Sigmoid colon (tissue), 7 donors: ENCODE measurements around the gene MXRA8. TPM values are rescaled to one million over a fixed set of nuclear protein-coding genes. Genes with fewer than 3 reads are reported as not detected.

Experiments used
- DNase-seq: peaks from one replicate; pipeline ENCODE4 v3.0.0-alpha.2; 2019
- H3K27ac ChIP-seq, 4 donors: fragments of 200-600 bp; sonication (generic); one replicate each; pipeline ENCODE4 v1.5.1; 2016 to 2019; ENCODE audit warnings: mild to moderate bottlenecking in 1 of 4
- H3K27me3 ChIP-seq, 3 donors: fragments of 200-600 bp; sonication (generic); one replicate each; pipeline ENCODE4 v1.5.1; 2019; ENCODE audit warnings: mild to moderate bottlenecking in 1 of 3
- H3K36me3 ChIP-seq, 4 donors: fragments of 200-600 bp; sonication (generic); one replicate each; pipeline ENCODE4 v1.5.1; 2016 to 2019
- H3K4me1 ChIP-seq, 4 donors: fragments of 200-600 bp; sonication (generic); one replicate each; pipeline ENCODE4 v1.5.1; 2017 to 2019
- H3K4me3 ChIP-seq, 4 donors: fragments of 200-600 bp; sonication (generic); one replicate each; pipeline ENCODE4 v1.5.1; 2017 to 2019; ENCODE audit warnings: mild to moderate bottlenecking in 2 of 4, moderate library complexity in 1 of 4
- H3K9me3 ChIP-seq, 4 donors: fragments of 200-600 bp in 3 of 4; sonication (generic) in 3 of 4; one replicate each; pipeline versions ENCODE4 v1.5.1 to v1.6.1; 2013 to 2019
- EP300 ChIP-seq, 4 donors: sonication (generic); formaldehyde crosslinking; IDR thresholded peaks; one replicate each; pipeline ENCODE4 v1.6.1; 2017; ENCODE audit warnings: antibody characterized with exemption in 4 of 4
- POLR2A ChIP-seq, 2 donors: fragments of 450-650 bp; IDR thresholded peaks; one replicate each; pipeline ENCODE4 v1.6.1; 2016; ENCODE audit warnings: antibody characterized with exemption in 2 of 2, mild to moderate bottlenecking in 2 of 2, moderate library complexity in 2 of 2
- POLR2AphosphoS5 ChIP-seq, 4 donors: sonication (generic); formaldehyde crosslinking; IDR thresholded peaks; one replicate each; pipeline ENCODE4 v1.6.1; 2017; ENCODE audit warnings: antibody characterized with exemption in 4 of 4
- WGBS, 2 donors: extraction: QIAGEN DNeasy Blood & Tissue Kit; methylation state at CpG; one replicate each; pipeline ENCODE4 v1.1.7; 2013; 5-methylcytosine and 5-hydroxymethylcytosine counted together
- intact Hi-C: fragments of 100-400 bp; cut with DNase I; formaldehyde crosslinking; loops from one replicate; pipeline ENCODE4 v1.15.1; 2023
- polyA plus RNA-seq, 3 donors: library from polyadenylated mRNA; stranded (reverse); fragments of 200-250 nt; gene quantifications; one replicate each; pipeline ENCODE4 v1.2.3, GENCODE V29; 2013
- total RNA-seq, 4 donors: library from RNA; depleted of rRNA; stranded (reverse); fragments of >200 nt; gene quantifications; one replicate each; pipeline ENCODE4 v1.1.0, GENCODE V29; 2016
- TF ChIP-seq, protein P1 (sequence below), 4 experiments: fragments of 450-650 bp in 3 of 4; fragments of 200-600 bp in 1 of 4; IDR thresholded peaks; one replicate each; pipeline ENCODE4 v1.5.1; 2016 to 2019; ENCODE audit warnings: antibody characterized with exemption in 4 of 4, mild to moderate bottlenecking in 3 of 4, moderate library complexity in 2 of 4
- donor health status: healthy with polysubstance abuse.
- donor health status: Bipolar disorder and iron deficiency.
- donor health status: healthy.

MXRA8 gene
- total and polyA plus RNA-seq, 7 donors: 2.8 to 234 (median 78.8) TPM

DNA sequence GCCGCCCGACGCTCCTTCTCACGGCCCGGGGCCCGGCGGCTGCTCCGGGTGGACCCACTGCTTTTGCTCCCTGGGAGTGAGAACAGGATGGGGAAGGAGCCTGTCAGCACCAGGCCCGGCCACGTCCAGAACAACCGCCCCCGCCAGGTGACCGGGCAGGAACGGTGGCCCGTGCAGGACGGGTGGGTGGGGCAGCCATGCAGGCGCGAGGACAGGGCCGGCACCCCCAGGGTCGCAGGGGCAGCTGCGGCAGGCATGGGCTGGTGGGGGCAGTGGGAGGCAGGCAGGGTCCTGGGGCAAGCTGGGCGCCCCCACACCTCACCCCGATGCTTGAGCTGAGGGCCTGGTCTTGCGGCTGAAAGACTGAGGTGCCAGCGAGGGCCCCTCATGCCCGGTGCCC lies 21.9 kb downstream of the MXRA8 start:
- intact Hi-C loops: no loop called here
- Histone ChIP-seq H3K4me3 (no peak overlapping the region), H3K36me3 (peaks cover 16 to 56% (median 31%) of the 10 kb centered on the region in 4 donors), H3K4me1 (no peaks in the 10 kb centered on the region), H3K27me3 (no peaks in the 10 kb centered on the region), H3K9me3 (no peaks in the 10 kb centered on the region), H3K27ac (no peak overlapping the region)
- TF ChIP-seq POLR2A (IDR thresholded peaks at IDR 0.05) (no peak), POLR2AphosphoS5 (IDR thresholded peaks at IDR 0.05) (no peak), EP300 (IDR thresholded peaks at IDR 0.05) (no peak)
- TF ChIP-seq, protein P1, sequence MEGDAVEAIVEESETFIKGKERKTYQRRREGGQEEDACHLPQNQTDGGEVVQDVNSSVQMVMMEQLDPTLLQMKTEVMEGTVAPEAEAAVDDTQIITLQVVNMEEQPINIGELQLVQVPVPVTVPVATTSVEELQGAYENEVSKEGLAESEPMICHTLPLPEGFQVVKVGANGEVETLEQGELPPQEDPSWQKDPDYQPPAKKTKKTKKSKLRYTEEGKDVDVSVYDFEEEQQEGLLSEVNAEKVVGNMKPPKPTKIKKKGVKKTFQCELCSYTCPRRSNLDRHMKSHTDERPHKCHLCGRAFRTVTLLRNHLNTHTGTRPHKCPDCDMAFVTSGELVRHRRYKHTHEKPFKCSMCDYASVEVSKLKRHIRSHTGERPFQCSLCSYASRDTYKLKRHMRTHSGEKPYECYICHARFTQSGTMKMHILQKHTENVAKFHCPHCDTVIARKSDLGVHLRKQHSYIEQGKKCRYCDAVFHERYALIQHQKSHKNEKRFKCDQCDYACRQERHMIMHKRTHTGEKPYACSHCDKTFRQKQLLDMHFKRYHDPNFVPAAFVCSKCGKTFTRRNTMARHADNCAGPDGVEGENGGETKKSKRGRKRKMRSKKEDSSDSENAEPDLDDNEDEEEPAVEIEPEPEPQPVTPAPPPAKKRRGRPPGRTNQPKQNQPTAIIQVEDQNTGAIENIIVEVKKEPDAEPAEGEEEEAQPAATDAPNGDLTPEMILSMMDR (IDR thresholded peaks at IDR 0.05): no peak
- WGBS, 2 donors: 91 to 92% methylated on average over 26 of the region's 26 CpGs
- DNase-seq: no peak

DNA sequence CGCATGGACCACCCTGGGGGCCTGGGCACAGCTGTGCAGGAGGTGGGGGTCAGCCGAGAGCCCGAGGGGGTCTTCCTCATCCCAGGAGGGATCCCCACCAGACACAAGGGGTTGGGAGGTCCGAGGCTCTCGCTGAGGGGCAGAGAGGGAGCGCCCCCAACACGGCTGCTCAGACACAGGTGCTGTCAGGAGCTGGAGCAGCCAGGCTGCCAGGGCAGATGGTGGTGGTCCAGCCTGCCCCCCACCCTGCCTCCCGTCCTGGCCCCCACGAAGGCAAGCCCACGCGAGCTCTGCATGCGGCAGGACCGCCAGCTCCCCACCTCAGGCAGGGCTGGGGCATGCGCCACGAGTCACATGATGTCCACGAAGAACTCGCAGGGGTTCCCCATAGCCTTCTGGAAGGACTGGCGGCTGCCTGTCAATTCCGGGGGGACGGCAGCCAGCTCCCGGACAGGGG lies 22.5 kb downstream of the MXRA8 start:
- H3K36me3 ChIP-seq: peaks cover 16 to 51% (median 27%) of the 10 kb centered on the region in 4 donors
- no peak overlapping the region for H3K4me3 ChIP-seq
- no peaks in the 10 kb centered on the region for H3K27me3 ChIP-seq
- peaks cover 0 to 4% (median 2%) of the 10 kb centered on the region in 4 donors for H3K4me1 ChIP-seq
- intact Hi-C loops: no loop called here
- TF ChIP-seq EP300 (IDR thresholded peaks at IDR 0.05) (no peak), POLR2A (IDR thresholded peaks at IDR 0.05) (no peak), POLR2AphosphoS5 (IDR thresholded peaks at IDR 0.05) (no peak)
- TF ChIP-seq, protein P1 (IDR thresholded peaks at IDR 0.05): no peak
- no peaks in the 10 kb centered on the region for H3K9me3 ChIP-seq
- WGBS, 2 donors: 89 to 91% methylated on average over 21 of the region's 21 CpGs
- no peak overlapping the region for H3K27ac ChIP-seq
- DNase-seq: no peak

DNA sequence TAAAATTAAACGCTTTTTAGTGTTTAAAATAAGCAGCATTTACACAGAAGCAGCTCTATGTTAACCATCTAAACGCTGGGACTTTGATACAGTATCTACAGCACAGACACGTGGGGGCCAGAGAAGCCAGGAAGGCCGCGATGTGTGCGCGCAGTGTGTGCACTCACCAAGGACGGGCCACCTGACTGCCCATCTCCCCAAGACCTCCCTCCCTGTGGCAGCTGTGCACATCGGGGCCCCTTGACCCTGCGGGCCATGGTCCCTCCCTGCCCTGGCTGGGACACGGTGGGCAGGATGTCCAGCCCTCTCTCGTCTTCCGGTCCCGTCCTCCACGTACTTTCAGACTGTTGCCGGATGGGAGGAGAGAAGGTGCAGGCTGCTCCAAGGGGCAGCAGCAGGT lies 23.1 kb downstream of the MXRA8 start:
- TF ChIP-seq EP300 (IDR thresholded peaks at IDR 0.05) (no peak), POLR2A (IDR thresholded peaks at IDR 0.05) (no peak), POLR2AphosphoS5 (IDR thresholded peaks at IDR 0.05) (no peak)
- TF ChIP-seq, protein P1 (IDR thresholded peaks at IDR 0.05): no peak
- Histone ChIP-seq H3K4me3 (no peak overlapping the region), H3K27me3 (no peaks in the 10 kb centered on the region), H3K4me1 (peaks cover 0 to 7% (median 6%) of the 10 kb centered on the region in 4 donors), H3K9me3 (no peaks in the 10 kb centered on the region), H3K27ac (no peak overlapping the region), H3K36me3 (peaks cover 14 to 46% (median 25%) of the 10 kb centered on the region in 4 donors)
- 84 to 86% methylated on average over 16 of the region's 16 CpGs for WGBS, 2 donors
- DNase-seq: no peak
- intact Hi-C loops: no loop called here

DNA sequence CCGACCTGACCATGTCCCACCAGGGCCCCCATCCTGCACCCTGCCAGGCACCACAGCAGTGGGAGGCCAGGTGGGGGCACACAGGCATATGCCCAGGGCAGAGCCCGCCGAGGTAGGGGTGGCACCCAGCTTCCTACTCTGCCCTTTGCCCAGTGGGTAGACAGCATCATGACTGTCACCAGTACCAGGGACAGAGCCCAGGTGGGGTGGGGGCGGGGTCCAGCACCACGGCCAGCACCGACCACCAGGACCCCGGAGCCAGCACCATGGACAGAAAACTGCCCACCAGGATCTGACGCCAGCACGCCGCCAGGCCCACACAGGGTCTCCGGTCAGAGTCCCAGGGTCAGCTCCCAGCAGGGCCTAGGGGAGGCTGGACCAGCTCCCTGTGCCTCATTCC lies 23.5 kb downstream of the MXRA8 start:
- Histone ChIP-seq H3K27me3 (no peaks in the 10 kb centered on the region), H3K4me1 (peaks cover 0 to 7% (median 6%) of the 10 kb centered on the region in 4 donors), H3K27ac (no peak overlapping the region), H3K36me3 (peaks cover 9 to 41% (median 22%) of the 10 kb centered on the region in 4 donors), H3K9me3 (no peaks in the 10 kb centered on the region), H3K4me3 (no peak overlapping the region)
- TF ChIP-seq POLR2A (IDR thresholded peaks at IDR 0.05): no peak
- TF ChIP-seq EP300 (IDR thresholded peaks at IDR 0.05): no peak
- TF ChIP-seq, protein P1 (IDR thresholded peaks at IDR 0.05): no peak
- no peak for TF ChIP-seq POLR2AphosphoS5 (IDR thresholded peaks at IDR 0.05)
- no peak for DNase-seq
- 76 to 80% methylated on average over 11 of the region's 11 CpGs for WGBS, 2 donors
- intact Hi-C loops: no loop called here
